H1 (cell line): ENCODE results near the gene BRMS1L. TPM values are rescaled to one million over a fixed set of nuclear protein-coding genes. Genes with fewer than 3 reads are reported as not detected.
A peak's percentile ranks its signal among the peaks of the same experiment; 100 is the strongest.

ENCODE experiments used
- CTCF ChIA-PET: fragments of 300-600 bp; sonication (Branson Sonifier 250); formaldehyde crosslinking; loops from one replicate; lab custom pipeline; 2021; ENCODE audit not compliant: partially characterized antibody; lab: Charles Lee
- POLR2A ChIA-PET: fragments of 300-600 bp; sonication (Branson Sonifier 250); formaldehyde crosslinking; loops from one replicate; lab custom pipeline; 2021; ENCODE audit warnings: inconsistent platforms; ENCODE audit not compliant: partially characterized antibody; lab: Charles Lee
- DNase-seq, 2 experiments: peaks; one replicate each; pipeline versions ENCODE4 v3.0.0 to v3.0.0-alpha.2; 2010 to 2022; ENCODE audit warnings: low spot score in 2 of 2, low read depth in 1 of 2, mixed read lengths in 1 of 2
- FAIRE-seq: peaks from 2 replicates; lab custom pipeline; 2011; peaks lifted over from hg19 to GRCh38; lab: Jason Lieb, UNC
- H2AFZ ChIP-seq: 2 replicates; pipeline ENCODE4 v1.8.1; 2012; ENCODE audit warnings: low read length, inconsistent platforms
- H2AK5ac ChIP-seq: 2 replicates; pipeline ENCODE4 v1.6.1; 2013; ENCODE audit warnings: low read depth, low read length
- H2BK120ac ChIP-seq: replicated peaks from 2 replicates; pipeline ENCODE3; 2013; ENCODE audit warnings: low read depth, low read length, inconsistent platforms
- H2BK12ac ChIP-seq: 2 replicates; pipeline ENCODE4 v1.6.1; 2013; ENCODE audit warnings: low read depth, low read length
- H2BK15ac ChIP-seq: 2 replicates; pipeline ENCODE4 v1.6.1; 2013; ENCODE audit warnings: low read length
- H2BK20ac ChIP-seq: 2 replicates; pipeline ENCODE4 v1.6.1; 2013; ENCODE audit warnings: low read length
- H2BK5ac ChIP-seq: 2 replicates; pipeline ENCODE4 v1.6.1; 2013; ENCODE audit warnings: low read depth, low read length
- H3K14ac ChIP-seq: 2 replicates; pipeline ENCODE4 v1.6.1; 2013; ENCODE audit warnings: inconsistent platforms; ENCODE audit not compliant: insufficient read length
- H3K18ac ChIP-seq: 2 replicates; pipeline ENCODE4 v1.6.1; 2013; ENCODE audit warnings: low read length; ENCODE audit errors: extremely low read depth
- H3K23ac ChIP-seq: 2 replicates; pipeline ENCODE4 v1.6.1; 2013; ENCODE audit warnings: inconsistent platforms; ENCODE audit not compliant: insufficient read length
- H3K23me2 ChIP-seq: 2 replicates; pipeline ENCODE4 v1.6.1; 2013; ENCODE audit warnings: low read depth, low read length
- H3K27ac ChIP-seq: 2 replicates; pipeline ENCODE4 v1.6.1; 2011; ENCODE audit warnings: low read depth, low read length, inconsistent platforms
- H3K27me3 ChIP-seq, 4 experiments: replicated peaks in 1 of 4; 1 replicate in 1 of 4; 2 replicates in 3 of 4; pipeline versions ENCODE4 v1.6.1 to v1.8.1; 2011 to 2013; ENCODE audit warnings: low read length in 3 of 4, mild to moderate bottlenecking in 3 of 4, inconsistent platforms in 2 of 4, mixed read lengths in 2 of 4, moderate library complexity in 1 of 4; ENCODE audit not compliant: control insufficient read depth in 3 of 4, insufficient read depth in 3 of 4; ENCODE audit errors: extremely low read depth in 1 of 4
- H3K36me3 ChIP-seq, 4 experiments: 2 replicates each; pipeline versions ENCODE4 v1.6.1 to v1.8.1; 2011 to 2013; ENCODE audit warnings: mild to moderate bottlenecking in 4 of 4, low read length in 3 of 4, moderate library complexity in 2 of 4, control low read depth in 1 of 4, inconsistent platforms in 1 of 4; ENCODE audit not compliant: insufficient read depth in 4 of 4, control insufficient read depth in 2 of 4
- H3K4ac ChIP-seq: replicated peaks from 2 replicates; pipeline ENCODE3; 2013; ENCODE audit warnings: low read length, low read depth, mixed read lengths, inconsistent platforms; ENCODE audit not compliant: insufficient read length
- H3K4me1 ChIP-seq, 4 experiments: replicated peaks in 1 of 4; 1 replicate in 1 of 4; 2 replicates in 3 of 4; pipeline versions ENCODE4 v1.6.1 to v1.8.1; 2011 to 2013; ENCODE audit warnings: low read length in 3 of 4, inconsistent platforms in 2 of 4, mixed read lengths in 1 of 4; ENCODE audit not compliant: insufficient read depth in 4 of 4, control insufficient read depth in 3 of 4
- H3K4me2 ChIP-seq, 2 experiments: 2 replicates each; pipeline versions ENCODE4 v1.6.1 to v1.8.1; 2011 to 2013; ENCODE audit warnings: low read depth in 2 of 2, low read length in 2 of 2, control low read depth in 1 of 2, inconsistent platforms in 1 of 2, mild to moderate bottlenecking in 1 of 2; ENCODE audit not compliant: insufficient read depth in 1 of 2
- H3K4me3 ChIP-seq, 4 experiments: fragments of 200-600, 300-600 bp in 1 of 4; sonication (generic), shearing (Covaris generic), sonication (Bioruptor Twin) in 1 of 4; 2 replicates each; pipeline versions ENCODE4 v1.5.1 to v1.8.1; 2011 to 2016; ENCODE audit warnings: low read length in 4 of 4, low read depth in 3 of 4, control low read depth in 2 of 4, inconsistent platforms in 2 of 4, mild to moderate bottlenecking in 2 of 4, mixed read lengths in 1 of 4, moderate library complexity in 1 of 4; ENCODE audit not compliant: insufficient read depth in 2 of 4; ENCODE audit errors: extremely low read depth in 1 of 4
- H3K56ac ChIP-seq: replicated peaks from 2 replicates; pipeline ENCODE3; 2013; ENCODE audit warnings: low read depth, mild to moderate bottlenecking, mixed read lengths, low read length, inconsistent platforms; ENCODE audit not compliant: insufficient read length
- H3K79me1 ChIP-seq: 2 replicates; pipeline ENCODE4 v1.6.1; 2013; ENCODE audit warnings: low read depth, low read length, control low read depth
- H3K79me2 ChIP-seq, 2 experiments: 2 replicates each; pipeline versions ENCODE4 v1.6.1 to v1.8.1; 2012 to 2013; ENCODE audit warnings: low read length in 2 of 2, mild to moderate bottlenecking in 2 of 2, inconsistent platforms in 1 of 2; ENCODE audit not compliant: insufficient read depth in 2 of 2, control insufficient read depth in 1 of 2
- H3K9ac ChIP-seq, 4 experiments: replicated peaks in 1 of 4; 1 replicate in 1 of 4; 2 replicates in 3 of 4; pipeline versions ENCODE4 v1.6.1 to v1.8.1; 2011 to 2013; ENCODE audit warnings: low read depth in 3 of 4, low read length in 3 of 4, control low read depth in 2 of 4, mild to moderate bottlenecking in 2 of 4, moderate library complexity in 2 of 4, inconsistent platforms in 1 of 4; ENCODE audit errors: extremely low read depth in 1 of 4
- H3K9me3 ChIP-seq, 2 experiments: 2 replicates each; pipeline versions ENCODE4 v1.6.1 to v1.8.1; 2012 to 2013; ENCODE audit warnings: mild to moderate bottlenecking in 2 of 2, moderate library complexity in 2 of 2, control low read depth in 1 of 2, inconsistent platforms in 1 of 2, low read depth in 1 of 2, low read length in 1 of 2, mixed read lengths in 1 of 2; ENCODE audit not compliant: insufficient read depth in 2 of 2
- H4K20me1 ChIP-seq, 2 experiments: replicated peaks in 1 of 2; 2 replicates each; pipeline versions ENCODE3 to v1.8.1; 2011 to 2013; ENCODE audit warnings: inconsistent platforms in 2 of 2, low read length in 2 of 2, mild to moderate bottlenecking in 1 of 2; ENCODE audit not compliant: insufficient read depth in 2 of 2, control insufficient read depth in 1 of 2
- H4K5ac ChIP-seq: 2 replicates; pipeline ENCODE4 v1.6.1; 2013; ENCODE audit warnings: low read length, low read depth, mixed read lengths, inconsistent platforms; ENCODE audit not compliant: insufficient read length
- H4K8ac ChIP-seq: 2 replicates; pipeline ENCODE4 v1.8.0; 2013; ENCODE audit warnings: mild to moderate bottlenecking, moderate library complexity, low read length, inconsistent platforms; ENCODE audit not compliant: insufficient read depth; ENCODE audit errors: extremely low read depth
- H4K91ac ChIP-seq: replicated peaks from 2 replicates; pipeline ENCODE3; 2013; ENCODE audit warnings: low read length, mixed read lengths, inconsistent platforms; ENCODE audit not compliant: insufficient read length
- BCL11A ChIP-seq, 2 experiments: IDR thresholded peaks; one replicate each; pipeline ENCODE4 v1.6.1; 2011; ENCODE audit warnings: low read depth in 2 of 2, low read length in 2 of 2, mild to moderate bottlenecking in 2 of 2
- CEBPB ChIP-seq: IDR thresholded peaks from 2 replicates; pipeline ENCODE4 v1.6.1; 2012; ENCODE audit warnings: low read depth, low read length
- CHD1 ChIP-seq: IDR thresholded peaks from 2 replicates; pipeline ENCODE4 v1.6.1; 2012; ENCODE audit warnings: low read depth, low read length, improper control_type of control experiment
- GTF2F1 ChIP-seq: IDR thresholded peaks from 2 replicates; pipeline ENCODE4 v1.6.1; 2012; ENCODE audit warnings: low read depth, low read length, improper control_type of control experiment, borderline replicate concordance
- KDM4A ChIP-seq: IDR thresholded peaks from one replicate; pipeline ENCODE4 v1.7.1; 2012; ENCODE audit warnings: low read depth, mild to moderate bottlenecking, moderate library complexity, low read length, inconsistent platforms; ENCODE audit not compliant: severe bottlenecking
- NANOG ChIP-seq: IDR thresholded peaks from 2 replicates; pipeline ENCODE4 v1.6.1; 2011; ENCODE audit warnings: low read length, low read depth, mild to moderate bottlenecking, inconsistent platforms; ENCODE audit not compliant: insufficient read depth, poor library complexity, severe bottlenecking
- RAD21 ChIP-seq, 2 experiments: IDR thresholded peaks in 1 of 2; conservative IDR thresholded peaks in 1 of 2; 2 replicates each; pipeline ENCODE4 v1.6.1; 2011; ENCODE audit warnings: low read depth in 2 of 2, low read length in 2 of 2, improper control_type of control experiment in 1 of 2, inconsistent platforms in 1 of 2, mild to moderate bottlenecking in 1 of 2, moderate library complexity in 1 of 2
- RNF2 ChIP-seq: fragments of 200-900, 300-1000 bp; sonication (generic); IDR thresholded peaks from 2 replicates; pipeline ENCODE4 v1.7.1; 2016; ENCODE audit warnings: borderline replicate concordance, low read depth, mild to moderate bottlenecking, antibody characterized with exemption, low read length; ENCODE audit not compliant: poor library complexity, severe bottlenecking; ENCODE audit errors: missing control alignments
- SAP30 ChIP-seq: fragments of 300-600 bp; sonication (generic); IDR thresholded peaks from 2 replicates; pipeline ENCODE4 v1.7.1; 2012; ENCODE audit warnings: low read length, moderate library complexity, mild to moderate bottlenecking, inconsistent platforms; ENCODE audit not compliant: insufficient read depth, insufficient replicate concordance
- SP4 ChIP-seq: IDR thresholded peaks from 2 replicates; pipeline ENCODE4 v1.6.1; 2012; ENCODE audit warnings: low read length, inconsistent platforms
- SUZ12 ChIP-seq: fragments of 200-600 bp; sonication (generic); IDR thresholded peaks from 2 replicates; pipeline ENCODE4 v1.6.1; 2012; ENCODE audit warnings: mild to moderate bottlenecking, inconsistent platforms, low read length, moderate library complexity, mixed read lengths
- WGBS, 2 experiments: shearing (Covaris generic) in 1 of 2; methylation state at CpG; one replicate each; pipeline versions ENCODE4 v1.1.6 to v1.1.7; 2013 to 2015; ENCODE audit warnings: low lambda C conversion rate in 2 of 2, mixed read lengths in 2 of 2, inconsistent platforms in 1 of 2, low coverage in 1 of 2, missing lambda C conversion rate in 1 of 2; ENCODE audit not compliant: insufficient replicate concordance in 2 of 2, insufficient coverage in 1 of 2, insufficient read length in 1 of 2; ENCODE audit errors: extremely low coverage in 1 of 2, missing lambda C conversion rate in 1 of 2; 5-methylcytosine and 5-hydroxymethylcytosine counted together
- polyA plus RNA-seq, 7 experiments: library from polyadenylated mRNA; depleted of rRNA in 3 of 7; stranded (reverse) in 5 of 7; unstranded in 2 of 7; fragments of >200 nt in 5 of 7; fragments of 200-250 nt in 2 of 7; gene quantifications; 1 replicate in 5 of 7; 2 replicates in 1 of 7; 4 replicates in 1 of 7; pipeline versions ENCODE4 v1.2.1 to v1.2.3, GENCODE V29; 2011 to 2013; ENCODE audit warnings: missing spikeins in 2 of 7, mixed read lengths in 2 of 7
- total RNA-seq: library from RNA; stranded (reverse); fragmentation: NEBNext Ultra II Directional; extraction: Animal tissue kit (Norgen Biotek cat#: 25700); gene quantifications from 2 replicates; pipeline ENCODE4 v1.2.1, GENCODE V29; 2021
- TF ChIP-seq, protein P1 (sequence below): IDR thresholded peaks from 2 replicates; pipeline ENCODE4 v1.6.1; 2012; ENCODE audit warnings: inconsistent platforms

The BRMS1L gene
- total and polyA plus RNA-seq, 2 of the 8 experiments (the other 6 are each of a cell fraction or from before 2014, with no cell fraction given), result 4.4 to 10.9 TPM

DNA sequence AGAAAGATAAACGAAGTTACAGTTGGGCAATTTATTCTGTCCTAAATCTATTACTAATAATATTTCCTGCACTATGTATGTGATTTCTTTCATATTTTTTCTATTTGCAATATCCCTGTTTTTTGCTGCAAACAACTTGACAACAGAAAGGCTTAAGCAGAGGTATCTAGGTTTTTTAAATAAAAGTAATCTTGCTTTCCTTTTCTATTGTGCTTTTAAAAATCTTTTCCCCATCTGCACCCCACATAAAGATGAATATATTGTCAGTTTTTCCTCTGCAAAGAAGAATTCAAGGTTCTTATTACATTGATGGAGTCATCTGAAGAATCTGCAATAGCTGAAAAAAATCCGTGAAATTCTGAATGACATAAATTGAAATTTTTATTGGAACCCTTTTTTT is 16.5 kb upstream of the BRMS1L start:
- no peak overlapping the region for H3K9ac ChIP-seq
- no peak overlapping the region for H3K18ac ChIP-seq
- H4K91ac ChIP-seq, result no peak overlapping the region
- H2AFZ ChIP-seq, result no peak overlapping the region
- no peaks in the 10 kb centered on the region; the same call in 1 of the 2 replicates for H3K23me2 ChIP-seq
- no peak overlapping the region for H2BK120ac ChIP-seq
- H3K79me2 ChIP-seq, result peaks cover 0 to 26% of the 10 kb centered on the region in 2 experiments; a peak in 2 of 4 replicates
- H2BK20ac ChIP-seq, result no peak overlapping the region
- no peak overlapping the region for H4K5ac ChIP-seq
- H3K4ac ChIP-seq, result no peak overlapping the region
- ChIA-PET POLR2A (interaction anchor here (1.0 kb wide), 2 partner anchors 12 to 17 kb away, joined by 3 to 4 read pairs; partner anchors contain the start of gene BRMS1L), CTCF (interaction anchor here (0.7 kb wide), 1 partner anchor 652 kb away, joined by 3 read pairs; no protein-coding TSS in a partner anchor)
- H3K4me3 ChIP-seq, result peak overlapping the region in 1 of 4 experiments; percentile 87; a peak in 2 of 8 replicates
- DNase-seq (no peak), FAIRE-seq (no peak)
- no peak overlapping the region for H3K27ac ChIP-seq
- no peak overlapping the region for H2BK15ac ChIP-seq
- H3K4me1 ChIP-seq, result no peaks in the 10 kb centered on the region
- no peak overlapping the region for H3K23ac ChIP-seq
- no peaks in the 10 kb centered on the region for H3K27me3 ChIP-seq
- no peak overlapping the region for H2BK12ac ChIP-seq
- no peak overlapping the region for H2BK5ac ChIP-seq
- no peak overlapping the region for H3K56ac ChIP-seq
- no peak overlapping the region for H2AK5ac ChIP-seq
- no peak overlapping the region for H4K8ac ChIP-seq
- H3K9me3 ChIP-seq, result no peaks in the 10 kb centered on the region
- H3K36me3 ChIP-seq, result no peaks in the 10 kb centered on the region
- no peaks in the 10 kb centered on the region for H3K79me1 ChIP-seq
- no peak overlapping the region for H3K4me2 ChIP-seq
- WGBS, 2 experiments, result 52% methylated on average over 2 of the region's 2 CpGs; no CpG with 5 or more reads in 1 of the 2 experiments
- no peaks in the 10 kb centered on the region for H4K20me1 ChIP-seq
- H3K14ac ChIP-seq, result no peak overlapping the region
- TF ChIP-seq GTF2F1 (no peak), KDM4A (no peak), NANOG (no peak), SAP30 (no peak), RAD21 (IDR thresholded peaks at IDR 0.05 in 1 of 2, conservative IDR thresholded peaks at IDR 0.05 in 1 of 2; ENCODE audit: low read depth in 2 of 2, low read length in 2 of 2) (no peak), SUZ12 (no peak), CEBPB (no peak), RNF2 (no peak), SP4 (no peak), BCL11A (IDR thresholded peaks at IDR 0.05; ENCODE audit: low read depth in 2 of 2, low read length in 2 of 2) (no peak), CHD1 (no peak)
- TF ChIP-seq, protein P1, sequence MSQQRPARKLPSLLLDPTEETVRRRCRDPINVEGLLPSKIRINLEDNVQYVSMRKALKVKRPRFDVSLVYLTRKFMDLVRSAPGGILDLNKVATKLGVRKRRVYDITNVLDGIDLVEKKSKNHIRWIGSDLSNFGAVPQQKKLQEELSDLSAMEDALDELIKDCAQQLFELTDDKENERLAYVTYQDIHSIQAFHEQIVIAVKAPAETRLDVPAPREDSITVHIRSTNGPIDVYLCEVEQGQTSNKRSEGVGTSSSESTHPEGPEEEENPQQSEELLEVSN, result no peak
